HepG2 (cell line): Measurements from ENCODE around the gene ACE. TPM values are rescaled to one million over a fixed set of nuclear protein-coding genes. Genes with fewer than 3 reads are reported as not detected.
A peak's percentile ranks its signal among the peaks of the same experiment; 100 is the strongest.

Source experiments
- ARNT2 ChIP-seq: sonication (generic); formaldehyde crosslinking; IDR thresholded peaks from 2 replicates; pipeline ENCODE4 v1.8.0; 2022; ENCODE audit warnings: mild to moderate bottlenecking, low read depth, missing genetic modification reagents, moderate library complexity
- CTCF ChIP-seq: sonication (generic); formaldehyde crosslinking; IDR thresholded peaks from 2 replicates; pipeline ENCODE4 v1.5.0; 2020; ENCODE audit warnings: mild to moderate bottlenecking, missing genetic modification reagents, moderate library complexity
- DBP ChIP-seq: sonication (generic); formaldehyde crosslinking; IDR thresholded peaks from 2 replicates; pipeline ENCODE4 v1.4.0; 2020; ENCODE audit warnings: missing genetic modification reagents; ENCODE audit errors: not compliant biosample characterization
- FOXA3 ChIP-seq: IDR thresholded peaks from 2 replicates; pipeline ENCODE4 v1.6.1; 2016; ENCODE audit warnings: missing genetic modification reagents, missing compliant biosample characterization
- GABPB1 ChIP-seq: IDR thresholded peaks from 2 replicates; pipeline ENCODE4 v1.6.1; 2016; ENCODE audit warnings: mild to moderate bottlenecking, missing genetic modification reagents, moderate library complexity, missing compliant biosample characterization
- HMGXB3 ChIP-seq: sonication (generic); formaldehyde crosslinking; IDR thresholded peaks from 2 replicates; pipeline ENCODE4 v1.4.0; 2020; ENCODE audit warnings: missing genetic modification reagents, borderline replicate concordance
- HNRNPLL ChIP-seq: fragments of 200-400 bp; formaldehyde crosslinking; IDR thresholded peaks from 2 replicates; pipeline ENCODE4 v1.6.1; 2017; ENCODE audit warnings: mild to moderate bottlenecking, low read depth, low read length; ENCODE audit not compliant: poor library complexity, severe bottlenecking
- HOXA3 ChIP-seq: sonication (generic); formaldehyde crosslinking; IDR thresholded peaks from 2 replicates; pipeline ENCODE4 v1.5.0; 2020; ENCODE audit warnings: missing genetic modification reagents
- IKZF4 ChIP-seq: sonication (generic); formaldehyde crosslinking; IDR thresholded peaks from 2 replicates; pipeline ENCODE4 v1.5.1; 2020; ENCODE audit warnings: borderline replicate concordance, mild to moderate bottlenecking, low read depth, missing genetic modification reagents; ENCODE audit errors: not compliant biosample characterization
- KDM2A ChIP-seq: sonication (generic); formaldehyde crosslinking; IDR thresholded peaks from 2 replicates; pipeline ENCODE4 v1.4.0; 2020; ENCODE audit warnings: low read depth, missing genetic modification reagents, borderline replicate concordance
- MEF2D ChIP-seq: sonication (generic); formaldehyde crosslinking; IDR thresholded peaks from 2 replicates; pipeline ENCODE4 v1.5.1; 2020; ENCODE audit warnings: mild to moderate bottlenecking, missing genetic modification reagents
- MXI1 ChIP-seq: IDR thresholded peaks from 3 replicates; pipeline ENCODE4 v1.6.1; 2012; ENCODE audit warnings: low read depth, low read length, inconsistent platforms, borderline replicate concordance
- NFE2L1 ChIP-seq: sonication (generic); formaldehyde crosslinking; IDR thresholded peaks from 2 replicates; pipeline ENCODE4 v1.4.0; 2020; ENCODE audit warnings: missing genetic modification reagents, mild to moderate bottlenecking, borderline replicate concordance
- TSC22D2 ChIP-seq: sonication (generic); formaldehyde crosslinking; IDR thresholded peaks from 2 replicates; pipeline ENCODE4 v1.5.1; 2020; ENCODE audit warnings: missing genetic modification reagents, mild to moderate bottlenecking, borderline replicate concordance
- ZNF12 ChIP-seq: sonication (generic); formaldehyde crosslinking; IDR thresholded peaks from 2 replicates; pipeline ENCODE4 v1.5.0; 2020; ENCODE audit warnings: missing genetic modification reagents
- ZNF274 ChIP-seq: sonication (generic); formaldehyde crosslinking; IDR thresholded peaks from 2 replicates; pipeline ENCODE4 v1.5.1; 2020; ENCODE audit warnings: mild to moderate bottlenecking, missing genetic modification reagents
- ZNF501 ChIP-seq: sonication (generic); formaldehyde crosslinking; IDR thresholded peaks from 2 replicates; pipeline ENCODE4 v1.5.1; 2020; ENCODE audit warnings: mild to moderate bottlenecking, moderate library complexity, missing genetic modification reagents
- ZNF788 ChIP-seq: sonication (generic); formaldehyde crosslinking; IDR thresholded peaks from 2 replicates; pipeline ENCODE4 v1.5.0; 2020; ENCODE audit warnings: mild to moderate bottlenecking, missing genetic modification reagents, borderline replicate concordance
- ZNF883 ChIP-seq: sonication (generic); formaldehyde crosslinking; IDR thresholded peaks from 2 replicates; pipeline ENCODE4 v1.5.1; 2020; ENCODE audit warnings: mild to moderate bottlenecking, missing genetic modification reagents; ENCODE audit errors: not compliant biosample characterization
- polyA plus RNA-seq, 8 experiments: library from polyadenylated mRNA; depleted of rRNA in 3 of 8; stranded (reverse) in 7 of 8; unstranded in 1 of 8; fragments of >200 nt; fragmentation: Illumina TruSeq in 4 of 8; extraction: Trizol in 4 of 8; gene quantifications; 2 replicates each; pipeline versions ENCODE4 v1.2.1 to v1.2.3, GENCODE V29; 2011 to 2016; ENCODE audit warnings: low read depth in 4 of 8, missing spikeins in 1 of 8, mixed read lengths in 1 of 8; ENCODE audit not compliant: insufficient read depth in 1 of 8
- total RNA-seq, 5 experiments: library from RNA; depleted of rRNA; stranded (reverse); fragments of >200 nt; fragmentation: Illumina TruSeq; extraction: Trizol; gene quantifications; 2 replicates each; pipeline ENCODE4 v1.2.3, GENCODE V29; 2016; ENCODE audit warnings: low read depth in 1 of 5
- TF ChIP-seq, protein P1 (sequence below): sonication (generic); formaldehyde crosslinking; IDR thresholded peaks from 2 replicates; pipeline ENCODE4 v1.9.0; 2022; ENCODE audit warnings: missing genetic modification reagents, mild to moderate bottlenecking, borderline replicate concordance

Gene ACE
- total and polyA plus RNA-seq, 2 of the 13 experiments (the other 11 are each of a cell fraction or from before 2014, with no cell fraction given), result 0.08 to 0.13 TPM

GRCh38 chr17:63478814-63479494 lies 2.1 kb downstream of the ACE start (continued):
- TF ChIP-seq ZNF883 (CRISPR knock-in tag) (peak; percentile 32), CTCF (peak; percentile 98), ZNF788 (peak; percentile 21; the same call in 1 of the 2 replicates), KDM2A (CRISPR knock-in tag) (peak; percentile 89), ZNF12 (CRISPR knock-in tag) (no peak), TSC22D2 (CRISPR knock-in tag) (no peak), ZNF501 (CRISPR knock-in tag) (peak; percentile 69), NFE2L1 (CRISPR knock-in tag) (peak; percentile 31; the same call in 1 of the 2 replicates), HOXA3 (CRISPR knock-in tag) (peak; percentile 21; the same call in 1 of the 2 replicates), HMGXB3 (CRISPR knock-in tag) (0 out of 2 replicates have a peak, but pooled peaks have one; percentile 27), DBP (no peak), IKZF4 (CRISPR knock-in tag) (peak; percentile 21), GABPB1 (CRISPR knock-in tag) (peak; percentile 55), ARNT2 (CRISPR knock-in tag) (no peak), MXI1 (0 out of 3 replicates have a peak, but pooled peaks have one; percentile 32), MEF2D (peak; percentile 56; the same call in 1 of the 2 replicates), HNRNPLL (peak; percentile 33), FOXA3 (0 out of 2 replicates have a peak, but pooled peaks have one; percentile 22), ZNF274 (CRISPR knock-in tag) (0 out of 2 replicates have a peak, but pooled peaks have one; percentile 22)
- TF ChIP-seq, protein P1, sequence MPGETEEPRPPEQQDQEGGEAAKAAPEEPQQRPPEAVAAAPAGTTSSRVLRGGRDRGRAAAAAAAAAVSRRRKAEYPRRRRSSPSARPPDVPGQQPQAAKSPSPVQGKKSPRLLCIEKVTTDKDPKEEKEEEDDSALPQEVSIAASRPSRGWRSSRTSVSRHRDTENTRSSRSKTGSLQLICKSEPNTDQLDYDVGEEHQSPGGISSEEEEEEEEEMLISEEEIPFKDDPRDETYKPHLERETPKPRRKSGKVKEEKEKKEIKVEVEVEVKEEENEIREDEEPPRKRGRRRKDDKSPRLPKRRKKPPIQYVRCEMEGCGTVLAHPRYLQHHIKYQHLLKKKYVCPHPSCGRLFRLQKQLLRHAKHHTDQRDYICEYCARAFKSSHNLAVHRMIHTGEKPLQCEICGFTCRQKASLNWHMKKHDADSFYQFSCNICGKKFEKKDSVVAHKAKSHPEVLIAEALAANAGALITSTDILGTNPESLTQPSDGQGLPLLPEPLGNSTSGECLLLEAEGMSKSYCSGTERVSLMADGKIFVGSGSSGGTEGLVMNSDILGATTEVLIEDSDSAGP, result peak; percentile 54; the same call in 1 of the 2 replicates
